Endothelial cell of umbilical vein (primary cell): ENCODE results near the gene MGLL. TPM values are rescaled to one million over a fixed set of nuclear protein-coding genes. Genes with fewer than 3 reads are reported as not detected.

Experiments used
- BruUV-seq: library from RNA; stranded (reverse); fragments of 400-500 nt; replicated peaks from 2 replicates; lab custom pipeline; 2021; lab: Mats Ljungman, UMichigan
- CTCF ChIA-PET: fragments of 300-600, 350-600 bp; sonication (Branson Sonifier 250); formaldehyde crosslinking; loops from one replicate; lab custom pipeline; 2021; ENCODE audit warnings: antibody characterized with exemption, inconsistent platforms; lab: Charles Lee
- POLR2A ChIA-PET: fragments of 300-600, 350-600 bp; sonication (Branson Sonifier 250); formaldehyde crosslinking; loops from one replicate; lab custom pipeline; 2021; ENCODE audit warnings: antibody characterized with exemption, inconsistent platforms; lab: Charles Lee
- DNase-seq: peaks from one replicate; pipeline ENCODE4 v3.0.0-alpha.2; 2011; ENCODE audit warnings: low read depth, low spot score
- FAIRE-seq: peaks from 2 replicates; lab custom pipeline; 2011; peaks lifted over from hg19 to GRCh38; lab: Jason Lieb, UNC
- H2AFZ ChIP-seq: 2 replicates; pipeline ENCODE4 v1.6.0; 2012; ENCODE audit warnings: low read depth, low read length, control low read depth, inconsistent platforms
- H3K27ac ChIP-seq: 2 replicates; pipeline ENCODE4 v1.5.1; 2011; ENCODE audit warnings: low read depth, mild to moderate bottlenecking, control low read depth, low read length, moderate library complexity; ENCODE audit not compliant: insufficient read depth
- H3K27me3 ChIP-seq, 2 experiments: 2 replicates each; pipeline versions ENCODE4 v1.6.0 to v1.6.1; 2011; ENCODE audit warnings: low read length in 2 of 2, mixed read lengths in 1 of 2; ENCODE audit not compliant: control insufficient read depth in 2 of 2, insufficient read depth in 2 of 2
- H3K36me3 ChIP-seq, 2 experiments: 2 replicates in 1 of 2; 3 replicates in 1 of 2; pipeline ENCODE4 v1.5.1; 2011; ENCODE audit warnings: low read length in 2 of 2, mild to moderate bottlenecking in 1 of 2, moderate library complexity in 1 of 2; ENCODE audit not compliant: control insufficient read depth in 2 of 2, insufficient read depth in 2 of 2; ENCODE audit errors: extremely low read depth in 1 of 2
- H3K4me1 ChIP-seq: 3 replicates; pipeline ENCODE4 v1.5.1; 2011; ENCODE audit warnings: mild to moderate bottlenecking, low read length; ENCODE audit not compliant: control insufficient read depth, insufficient read depth; ENCODE audit errors: extremely low read depth
- H3K4me2 ChIP-seq: 2 replicates; pipeline ENCODE4 v1.6.1; 2011; ENCODE audit warnings: low read length, control low read depth, mixed read lengths; ENCODE audit not compliant: insufficient read depth
- H3K4me3 ChIP-seq, 3 experiments: fragments of 200-600 bp in 1 of 3; sonication (generic), shearing (Covaris generic) in 1 of 3; replicated peaks in 1 of 3; 2 replicates each; pipeline ENCODE4 v1.5.1; 2011 to 2016; ENCODE audit warnings: control low read depth in 3 of 3, low read length in 3 of 3, mild to moderate bottlenecking in 2 of 3, inconsistent platforms in 1 of 3, low read depth in 1 of 3, moderate library complexity in 1 of 3; ENCODE audit not compliant: insufficient read depth in 1 of 3
- H3K79me2 ChIP-seq: 2 replicates; pipeline ENCODE4 v1.6.0; 2012; ENCODE audit warnings: low read length, inconsistent platforms; ENCODE audit not compliant: control insufficient read depth, insufficient read depth
- H3K9ac ChIP-seq: replicated peaks from 2 replicates; pipeline ENCODE3; 2011; ENCODE audit warnings: low read length, control low read depth; ENCODE audit not compliant: insufficient read depth; ENCODE audit errors: extremely low read depth
- H3K9me1 ChIP-seq: replicated peaks from 3 replicates; pipeline ENCODE4 v1.6.0; 2011; ENCODE audit warnings: mild to moderate bottlenecking, low read length; ENCODE audit not compliant: control insufficient read depth, insufficient read depth; ENCODE audit errors: extremely low read depth
- H3K9me3 ChIP-seq: replicated peaks from 2 replicates; pipeline ENCODE4 v1.5.1; 2012; ENCODE audit warnings: low read length, inconsistent platforms; ENCODE audit not compliant: control insufficient read depth, insufficient read depth
- H4K20me1 ChIP-seq: replicated peaks from 2 replicates; pipeline ENCODE3; 2011; ENCODE audit warnings: mild to moderate bottlenecking, low read length; ENCODE audit not compliant: control insufficient read depth, insufficient read depth; ENCODE audit errors: extremely low read depth
- CTCF ChIP-seq, 2 donors: IDR thresholded peaks; 1 replicate in 1 of 2; 2 replicates in 1 of 2; pipeline ENCODE4 v1.5.1; 2011; ENCODE audit warnings: low read length in 2 of 2, mild to moderate bottlenecking in 2 of 2, moderate library complexity in 2 of 2, control low read depth in 1 of 2, inconsistent platforms in 1 of 2, low read depth in 1 of 2; ENCODE audit not compliant: insufficient read depth in 1 of 2; ENCODE audit errors: extremely low read depth in 1 of 2
- EZH2 ChIP-seq: IDR thresholded peaks from 2 replicates; pipeline ENCODE4 v1.6.1; 2012; ENCODE audit warnings: borderline replicate concordance, low read depth, mild to moderate bottlenecking, moderate library complexity, low read length, inconsistent platforms; ENCODE audit not compliant: severe bottlenecking
- FOS ChIP-seq: IDR thresholded peaks from 2 replicates; pipeline ENCODE4 v1.6.1; 2011; ENCODE audit warnings: mild to moderate bottlenecking, low read length, moderate library complexity, borderline replicate concordance; ENCODE audit not compliant: insufficient read depth
- GATA2 ChIP-seq: IDR thresholded peaks from 2 replicates; pipeline ENCODE4 v1.7.0; 2011; ENCODE audit warnings: low read depth, mild to moderate bottlenecking, moderate library complexity, mixed read lengths, low read length; ENCODE audit not compliant: insufficient read length, insufficient read depth
- JUN ChIP-seq: IDR thresholded peaks from 2 replicates; pipeline ENCODE4 v1.6.1; 2011; ENCODE audit warnings: borderline replicate concordance, low read depth; ENCODE audit not compliant: insufficient read length, insufficient read depth
- MAX ChIP-seq: IDR thresholded peaks from 2 replicates; pipeline ENCODE4 v1.6.1; 2011; ENCODE audit not compliant: insufficient read depth, insufficient read length
- MYC ChIP-seq: IDR thresholded peaks from one replicate; pipeline ENCODE4 v1.6.1; 2011; ENCODE audit warnings: mild to moderate bottlenecking, low read depth, low read length
- POLR2A ChIP-seq: IDR thresholded peaks from 2 replicates; pipeline ENCODE4 v1.6.1; 2012; ENCODE audit warnings: low read depth, mild to moderate bottlenecking, control low read depth, low read length
- POLR2AphosphoS5 ChIP-seq: IDR thresholded peaks from 2 replicates; pipeline ENCODE4 v1.6.1; 2012; ENCODE audit warnings: low read depth, mild to moderate bottlenecking, control low read depth, low read length, moderate library complexity; ENCODE audit not compliant: insufficient read depth
- dilution Hi-C: fragments of 300-500 bp; cut with MboI; formaldehyde crosslinking; loops from one replicate; pipeline ENCODE4 v1.15.0; 2019; ENCODE audit warnings: low sequenced_read_pairs; ENCODE audit not compliant: extremely low pct_ligation_motif_present
- intact Hi-C: fragments of 100-400 bp; cut with micrococcal nuclease; formaldehyde crosslinking; loops from one replicate; pipeline ENCODE4 v1.10.0; 2022
- polyA plus RNA-seq, 4 experiments: library from polyadenylated mRNA; depleted of rRNA in 3 of 4; stranded (reverse) in 3 of 4; unstranded in 1 of 4; fragments of >200 nt; gene quantifications; 2 replicates each; pipeline versions ENCODE4 v1.2.1 to v1.2.3, GENCODE V29; 2011 to 2012; ENCODE audit warnings: missing spikeins in 1 of 4
- total RNA-seq: library from RNA; stranded (reverse); gene quantifications from 2 replicates; pipeline ENCODE4 v1.2.3, GENCODE V29; 2021

Gene MGLL
- total and polyA plus RNA-seq, 2 donors (not counting 3 experiments of a cell fraction or from before 2014, with no cell fraction given): 30.7 to 60.2 TPM

- dilution Hi-C loops (no loop called here), intact Hi-C loops (no loop called here)
- POLR2A ChIA-PET: no interaction called here
- Histone ChIP-seq H2AFZ (no peak overlapping the region), H3K79me2 (no peaks in the 10 kb centered on the region), H3K27me3 (peaks cover 3 to 18% of the 10 kb centered on the region in 2 experiments), H3K9me3 (no peaks in the 10 kb centered on the region), H3K4me2 (no peak overlapping the region), H3K4me1 (no peaks in the 10 kb centered on the region), H4K20me1 (no peaks in the 10 kb centered on the region), H3K27ac (no peak overlapping the region), H3K9ac (no peak overlapping the region), H3K36me3 (no peaks in the 10 kb centered on the region), H3K9me1 (no peaks in the 10 kb centered on the region), H3K4me3 (no peak overlapping the region)
- no TSS peak for BruUV-seq
- DNase-seq: no peak
- no peak for TF ChIP-seq EZH2
- no peak for TF ChIP-seq GATA2
- no peak for TF ChIP-seq CTCF (IDR thresholded peaks at IDR 0.05; ENCODE audit: extremely low read depth in 1 of 2, insufficient read depth in 1 of 2, low read depth in 1 of 2, low read length in 2 of 2)
- no peak for TF ChIP-seq MYC
- no peak for FAIRE-seq
- CTCF ChIA-PET: no interaction called here
Observed at GRCh38 chr3:127846576-127846975, 24.3 kb upstream of the MGLL start.

DNA sequence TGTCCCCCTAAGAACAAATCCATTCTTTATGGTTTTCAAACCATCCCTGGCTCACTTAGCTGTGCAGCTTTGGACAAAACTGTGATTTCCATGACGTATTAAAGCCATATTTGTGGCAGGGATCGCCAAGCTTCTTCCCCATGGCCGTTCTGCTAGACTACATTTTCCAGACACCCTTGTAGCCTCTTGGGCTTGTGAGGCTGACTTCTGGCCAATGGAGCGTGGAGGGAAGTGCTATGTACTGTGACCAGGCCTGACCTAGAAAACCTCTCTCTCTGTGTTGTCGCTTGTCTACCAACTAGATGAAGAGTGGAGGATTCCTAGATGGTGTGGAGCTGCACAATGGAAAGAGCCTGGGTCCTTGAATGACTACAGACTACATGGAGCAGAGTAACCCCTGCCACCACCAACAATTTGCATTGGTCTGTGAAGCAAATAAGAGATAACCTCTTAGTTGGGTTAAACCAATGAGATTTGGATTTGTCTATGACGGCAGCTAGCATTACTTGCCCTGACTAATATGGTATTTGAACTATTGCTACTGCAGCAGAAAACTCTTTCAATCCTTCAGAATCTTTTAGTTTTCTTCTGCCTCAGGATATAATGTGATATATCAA is 22.1 kb upstream of the MGLL start:
- Histone ChIP-seq H3K4me1 (no peaks in the 10 kb centered on the region), H3K4me3 (no peak overlapping the region), H3K9me1 (no peaks in the 10 kb centered on the region), H3K27me3 (peaks cover 3 to 18% of the 10 kb centered on the region in 2 experiments), H3K27ac (no peak overlapping the region), H3K9ac (no peak overlapping the region), H3K36me3 (no peaks in the 10 kb centered on the region), H2AFZ (no peak overlapping the region), H4K20me1 (no peaks in the 10 kb centered on the region), H3K9me3 (no peaks in the 10 kb centered on the region), H3K79me2 (no peaks in the 10 kb centered on the region), H3K4me2 (no peak overlapping the region)
- ChIA-PET POLR2A (no interaction called here), CTCF (no interaction called here)
- DNase-seq (no peak), FAIRE-seq (no peak)
- no peak for TF ChIP-seq JUN
- no peak for TF ChIP-seq POLR2AphosphoS5
- TF ChIP-seq EZH2: no peak
- no peak for TF ChIP-seq CTCF (IDR thresholded peaks at IDR 0.05; ENCODE audit: extremely low read depth in 1 of 2, insufficient read depth in 1 of 2, low read depth in 1 of 2, low read length in 2 of 2)
- no peak for TF ChIP-seq FOS
- no peak for TF ChIP-seq GATA2
- TF ChIP-seq MAX: no peak
- no peak for TF ChIP-seq POLR2A
- no peak for TF ChIP-seq MYC
- BruUV-seq: no TSS peak
- dilution Hi-C loops: no loop called here
- intact Hi-C loops: no loop called here
